ENCODE results near the gene SURF4.

SURF4 gene

DNA sequence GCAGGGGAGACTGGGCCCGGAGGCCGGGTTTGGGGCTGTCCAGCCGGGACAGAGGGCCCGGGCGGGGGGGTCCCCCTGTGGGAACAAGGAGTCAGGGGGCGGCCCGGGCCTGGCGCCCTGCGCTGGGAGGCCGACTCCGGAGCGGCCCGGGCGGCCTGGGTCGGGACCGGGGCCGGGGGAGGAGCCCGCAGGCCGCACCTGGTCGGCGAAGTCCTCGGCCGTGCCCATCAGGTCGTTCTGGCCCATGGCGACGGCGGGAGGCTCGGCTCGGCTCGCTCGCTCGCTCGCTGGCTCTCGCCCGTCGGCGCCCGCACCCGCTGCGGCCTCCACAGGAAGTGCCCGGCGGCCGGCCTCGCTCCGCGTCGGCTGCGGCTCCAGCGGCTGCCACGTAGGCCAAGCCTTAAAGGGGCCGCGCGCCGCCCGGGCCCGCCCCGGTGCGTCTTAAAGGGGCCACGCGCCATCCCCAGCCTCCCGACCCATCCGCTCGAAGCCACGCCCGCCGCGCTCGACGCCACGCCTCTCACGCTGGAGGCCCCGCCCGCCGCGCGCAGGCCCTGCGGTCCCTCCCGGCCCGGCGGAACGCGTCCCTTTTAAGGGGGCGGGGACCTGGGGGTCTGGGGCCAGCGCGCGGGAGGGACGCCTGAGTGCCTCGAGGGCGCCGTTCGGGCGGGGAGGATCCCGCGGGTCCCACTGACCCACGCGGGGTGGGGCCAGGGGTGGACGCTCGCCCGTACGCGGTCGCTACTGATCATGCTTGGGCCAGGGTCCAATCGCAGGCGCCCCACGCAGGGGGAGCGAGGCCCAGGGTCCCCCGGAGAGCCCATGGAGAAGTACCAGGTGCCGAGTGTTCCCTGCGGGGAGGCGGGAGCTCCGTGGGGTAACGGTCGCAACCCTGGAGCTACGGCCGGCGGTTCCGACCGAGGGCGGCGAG, at the start of gene SURF4, which contains the start of gene STKLD1:
Gene SURF4, minus strand, starts transcription at position 337 of the 931 bp plus-strand sequence. Its CDS starts 91 bp downstream, at position 246.
Gene STKLD1, plus strand, starts transcription at position 643 of the 931 bp plus-strand sequence. Its CDS starts 108 bp downstream, at position 751.
- TF ChIP-seq, protein P1, sequence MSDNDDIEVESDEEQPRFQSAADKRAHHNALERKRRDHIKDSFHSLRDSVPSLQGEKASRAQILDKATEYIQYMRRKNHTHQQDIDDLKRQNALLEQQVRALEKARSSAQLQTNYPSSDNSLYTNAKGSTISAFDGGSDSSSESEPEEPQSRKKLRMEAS (IDR thresholded peaks at IDR 0.05) = peak; percentile 85
- TF ChIP-seq TAF1 (IDR thresholded peaks at IDR 0.05; ENCODE audit: low read depth) (peak; percentile 80), CEBPB (IDR thresholded peaks at IDR 0.05) (no peak), TCF12 (IDR thresholded peaks at IDR 0.05; ENCODE audit: low read depth) (no peak), EP300 (IDR thresholded peaks at IDR 0.05; ENCODE audit: borderline replicate concordance) (0 out of 2 replicates have a peak, but pooled peaks have one; percentile 9), ZBTB7A (IDR thresholded peaks at IDR 0.05; ENCODE audit: low read depth) (peak; percentile 78; the same call in 1 of the 2 replicates), USF1 (IDR thresholded peaks at IDR 0.05) (peak; percentile 10; the same call in 1 of the 2 replicates)
- TF ChIP-seq, protein P2, sequence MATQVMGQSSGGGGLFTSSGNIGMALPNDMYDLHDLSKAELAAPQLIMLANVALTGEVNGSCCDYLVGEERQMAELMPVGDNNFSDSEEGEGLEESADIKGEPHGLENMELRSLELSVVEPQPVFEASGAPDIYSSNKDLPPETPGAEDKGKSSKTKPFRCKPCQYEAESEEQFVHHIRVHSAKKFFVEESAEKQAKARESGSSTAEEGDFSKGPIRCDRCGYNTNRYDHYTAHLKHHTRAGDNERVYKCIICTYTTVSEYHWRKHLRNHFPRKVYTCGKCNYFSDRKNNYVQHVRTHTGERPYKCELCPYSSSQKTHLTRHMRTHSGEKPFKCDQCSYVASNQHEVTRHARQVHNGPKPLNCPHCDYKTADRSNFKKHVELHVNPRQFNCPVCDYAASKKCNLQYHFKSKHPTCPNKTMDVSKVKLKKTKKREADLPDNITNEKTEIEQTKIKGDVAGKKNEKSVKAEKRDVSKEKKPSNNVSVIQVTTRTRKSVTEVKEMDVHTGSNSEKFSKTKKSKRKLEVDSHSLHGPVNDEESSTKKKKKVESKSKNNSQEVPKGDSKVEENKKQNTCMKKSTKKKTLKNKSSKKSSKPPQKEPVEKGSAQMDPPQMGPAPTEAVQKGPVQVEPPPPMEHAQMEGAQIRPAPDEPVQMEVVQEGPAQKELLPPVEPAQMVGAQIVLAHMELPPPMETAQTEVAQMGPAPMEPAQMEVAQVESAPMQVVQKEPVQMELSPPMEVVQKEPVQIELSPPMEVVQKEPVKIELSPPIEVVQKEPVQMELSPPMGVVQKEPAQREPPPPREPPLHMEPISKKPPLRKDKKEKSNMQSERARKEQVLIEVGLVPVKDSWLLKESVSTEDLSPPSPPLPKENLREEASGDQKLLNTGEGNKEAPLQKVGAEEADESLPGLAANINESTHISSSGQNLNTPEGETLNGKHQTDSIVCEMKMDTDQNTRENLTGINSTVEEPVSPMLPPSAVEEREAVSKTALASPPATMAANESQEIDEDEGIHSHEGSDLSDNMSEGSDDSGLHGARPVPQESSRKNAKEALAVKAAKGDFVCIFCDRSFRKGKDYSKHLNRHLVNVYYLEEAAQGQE (IDR thresholded peaks at IDR 0.05; ENCODE audit: low read depth) = no peak; the same call in 1 of the 2 replicates

GRCh38 chr9:133425049-133425632, 49.3 kb upstream of the SURF4 start:
- no peak for TF ChIP-seq RAD21 (IDR thresholded peaks at IDR 0.05; ENCODE audit: low read depth)
- TF ChIP-seq USF1 (IDR thresholded peaks at IDR 0.05) = no peak
- TF ChIP-seq EGR1 (IDR thresholded peaks at IDR 0.05) = no peak
- TF ChIP-seq, protein P2 (IDR thresholded peaks at IDR 0.05; ENCODE audit: low read depth) = no peak
- no peak for TF ChIP-seq CREB1 (IDR thresholded peaks at IDR 0.05; ENCODE audit: low read depth)
- TF ChIP-seq YY1 (IDR thresholded peaks at IDR 0.05; ENCODE audit: low read depth) = no peak
- no peak for TF ChIP-seq NFIC (IDR thresholded peaks at IDR 0.05)
- no peak for TF ChIP-seq CEBPB (IDR thresholded peaks at IDR 0.05)
- TF ChIP-seq ZBTB7A (IDR thresholded peaks at IDR 0.05; ENCODE audit: low read depth) = no peak
- TF ChIP-seq FOXM1 (IDR thresholded peaks at IDR 0.05; ENCODE audit: borderline replicate concordance, low read depth) = no peak
- TF ChIP-seq, protein P1 (IDR thresholded peaks at IDR 0.05) = no peak
- TF ChIP-seq TAF1 (IDR thresholded peaks at IDR 0.05; ENCODE audit: low read depth) = no peak
- TF ChIP-seq TCF12 (IDR thresholded peaks at IDR 0.05; ENCODE audit: low read depth) = no peak
- TF ChIP-seq EP300 (IDR thresholded peaks at IDR 0.05; ENCODE audit: borderline replicate concordance) = no peak
- TF ChIP-seq TEAD4 (IDR thresholded peaks at IDR 0.05) = no peak

DNA sequence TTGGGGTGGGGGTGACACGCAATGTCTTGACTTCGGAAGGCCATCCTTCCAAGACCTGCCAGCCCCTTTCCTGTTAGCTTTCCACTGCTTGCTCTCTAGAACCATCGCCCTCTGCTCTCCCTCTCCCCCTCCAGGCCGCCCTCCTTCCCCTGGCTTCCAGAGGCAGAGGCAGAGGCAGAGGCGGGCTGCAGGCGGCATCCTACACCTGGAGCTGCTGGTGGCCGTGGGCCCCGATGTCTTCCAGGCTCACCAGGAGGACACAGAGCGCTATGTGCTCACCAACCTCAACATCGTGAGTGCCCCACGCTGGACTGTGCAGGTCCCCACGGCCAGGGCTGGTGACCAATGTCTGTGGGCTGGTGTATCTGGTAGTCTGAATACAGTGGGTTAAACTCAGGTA, 48.3 kb upstream of the SURF4 start:
- TF ChIP-seq ZBTB7A (IDR thresholded peaks at IDR 0.05; ENCODE audit: low read depth) (no peak), CREB1 (IDR thresholded peaks at IDR 0.05; ENCODE audit: low read depth) (no peak), TEAD4 (IDR thresholded peaks at IDR 0.05) (no peak)
- TF ChIP-seq, protein P2 (IDR thresholded peaks at IDR 0.05; ENCODE audit: low read depth) = no peak

GRCh38 chr9:133423216-133423615, 47.4 kb upstream of the SURF4 start:
- TF ChIP-seq CREB1 (IDR thresholded peaks at IDR 0.05; ENCODE audit: low read depth) = no peak
- TF ChIP-seq NFIC (IDR thresholded peaks at IDR 0.05) = no peak
- TF ChIP-seq YY1 (IDR thresholded peaks at IDR 0.05; ENCODE audit: low read depth) = no peak
- TF ChIP-seq TEAD4 (IDR thresholded peaks at IDR 0.05) = no peak
- no peak for TF ChIP-seq CEBPB (IDR thresholded peaks at IDR 0.05)
- TF ChIP-seq, protein P2 (IDR thresholded peaks at IDR 0.05; ENCODE audit: low read depth) = no peak
- TF ChIP-seq, protein P1 (IDR thresholded peaks at IDR 0.05) = no peak
- no peak for TF ChIP-seq ZBTB7A (IDR thresholded peaks at IDR 0.05; ENCODE audit: low read depth)
- no peak for TF ChIP-seq TCF12 (IDR thresholded peaks at IDR 0.05; ENCODE audit: low read depth)
- no peak for TF ChIP-seq RAD21 (IDR thresholded peaks at IDR 0.05; ENCODE audit: low read depth)
- TF ChIP-seq EGR1 (IDR thresholded peaks at IDR 0.05) = no peak
- TF ChIP-seq TAF1 (IDR thresholded peaks at IDR 0.05; ENCODE audit: low read depth) = no peak
- TF ChIP-seq FOXM1 (IDR thresholded peaks at IDR 0.05; ENCODE audit: borderline replicate concordance, low read depth) = no peak
- no peak for TF ChIP-seq USF1 (IDR thresholded peaks at IDR 0.05)
- TF ChIP-seq EP300 (IDR thresholded peaks at IDR 0.05; ENCODE audit: borderline replicate concordance) = no peak

All from Ishikawa (cell line).